DOHH2 (cell line): Measurements from ENCODE around the gene BOK.

Source experiments
- H3F3A ChIP-seq: fragments of 200-600 bp; sonication (generic), shearing (Covaris generic); 2 replicates; pipeline ENCODE4 v1.6.0; 2016; ENCODE audit warnings: antibody characterized with exemption, mild to moderate bottlenecking; ENCODE audit not compliant: control insufficient read depth, insufficient read depth
- H3K27ac ChIP-seq: fragments of 200-600 bp; sonication (generic); 2 replicates; pipeline ENCODE4 v1.5.1; 2014; ENCODE audit warnings: low read depth, mild to moderate bottlenecking, low read length, moderate library complexity
- H3K27me3 ChIP-seq: fragments of 200-600 bp; sonication (generic); 2 replicates; pipeline ENCODE4 v1.6.1; 2014; ENCODE audit warnings: mild to moderate bottlenecking, low read length, mixed read lengths; ENCODE audit not compliant: control insufficient read depth
- H3K36me3 ChIP-seq: fragments of 200-600 bp; sonication (generic); 2 replicates; pipeline ENCODE4 v1.6.1; 2014; ENCODE audit warnings: mild to moderate bottlenecking, low read length, moderate library complexity, mixed read lengths; ENCODE audit not compliant: control insufficient read depth
- H3K4me1 ChIP-seq: fragments of 200-600 bp; sonication (generic); 2 replicates; pipeline ENCODE4 v1.6.1; 2014; ENCODE audit warnings: mild to moderate bottlenecking, low read length, mixed read lengths; ENCODE audit not compliant: control insufficient read depth
- H3K4me2 ChIP-seq: fragments of 200-600 bp; sonication (generic); 2 replicates; pipeline ENCODE4 v1.6.0; 2014; ENCODE audit warnings: mild to moderate bottlenecking, low read length, moderate library complexity
- H3K4me3 ChIP-seq: fragments of 200-600 bp; sonication (generic); 2 replicates; pipeline ENCODE4 v1.5.1; 2014; ENCODE audit warnings: mild to moderate bottlenecking, low read length, mixed read lengths
- H3K79me2 ChIP-seq: fragments of 200-600 bp; sonication (generic); 2 replicates; pipeline ENCODE4 v1.6.1; 2014; ENCODE audit warnings: mild to moderate bottlenecking, low read length, mixed read lengths; ENCODE audit not compliant: control insufficient read depth
- H3K9me2 ChIP-seq: fragments of 200-600 bp; sonication (generic); replicated peaks from 2 replicates; pipeline ENCODE4 v1.6.1; 2014; ENCODE audit warnings: mild to moderate bottlenecking, low read length, mixed read lengths; ENCODE audit not compliant: control insufficient read depth
- H3K9me3 ChIP-seq: fragments of 200-600 bp; sonication (generic); 2 replicates; pipeline ENCODE4 v1.6.1; 2014; ENCODE audit warnings: antibody characterized with exemption, low read length, mixed read lengths; ENCODE audit not compliant: control insufficient read depth, insufficient read depth
- H4K20me1 ChIP-seq: fragments of 200-600 bp; sonication (generic); 2 replicates; pipeline ENCODE4 v1.6.0; 2014; ENCODE audit warnings: low read depth, mild to moderate bottlenecking, antibody characterized with exemption, low read length, moderate library complexity; ENCODE audit not compliant: control insufficient read depth, insufficient read depth
- CTCF ChIP-seq: fragments of 200-600 bp; sonication (generic); IDR thresholded peaks from one replicate; pipeline ENCODE4 v1.5.1; 2014; ENCODE audit warnings: antibody characterized with exemption, mild to moderate bottlenecking, low read depth, low read length; ENCODE audit not compliant: poor library complexity, severe bottlenecking
- EZH2phosphoT487 ChIP-seq: fragments of 200-600 bp; sonication (generic); IDR thresholded peaks from 2 replicates; pipeline ENCODE4 v1.6.1; 2017; ENCODE audit warnings: borderline replicate concordance, mild to moderate bottlenecking, antibody characterized with exemption, low read length, moderate library complexity, mixed read lengths

The BOK gene

DNA sequence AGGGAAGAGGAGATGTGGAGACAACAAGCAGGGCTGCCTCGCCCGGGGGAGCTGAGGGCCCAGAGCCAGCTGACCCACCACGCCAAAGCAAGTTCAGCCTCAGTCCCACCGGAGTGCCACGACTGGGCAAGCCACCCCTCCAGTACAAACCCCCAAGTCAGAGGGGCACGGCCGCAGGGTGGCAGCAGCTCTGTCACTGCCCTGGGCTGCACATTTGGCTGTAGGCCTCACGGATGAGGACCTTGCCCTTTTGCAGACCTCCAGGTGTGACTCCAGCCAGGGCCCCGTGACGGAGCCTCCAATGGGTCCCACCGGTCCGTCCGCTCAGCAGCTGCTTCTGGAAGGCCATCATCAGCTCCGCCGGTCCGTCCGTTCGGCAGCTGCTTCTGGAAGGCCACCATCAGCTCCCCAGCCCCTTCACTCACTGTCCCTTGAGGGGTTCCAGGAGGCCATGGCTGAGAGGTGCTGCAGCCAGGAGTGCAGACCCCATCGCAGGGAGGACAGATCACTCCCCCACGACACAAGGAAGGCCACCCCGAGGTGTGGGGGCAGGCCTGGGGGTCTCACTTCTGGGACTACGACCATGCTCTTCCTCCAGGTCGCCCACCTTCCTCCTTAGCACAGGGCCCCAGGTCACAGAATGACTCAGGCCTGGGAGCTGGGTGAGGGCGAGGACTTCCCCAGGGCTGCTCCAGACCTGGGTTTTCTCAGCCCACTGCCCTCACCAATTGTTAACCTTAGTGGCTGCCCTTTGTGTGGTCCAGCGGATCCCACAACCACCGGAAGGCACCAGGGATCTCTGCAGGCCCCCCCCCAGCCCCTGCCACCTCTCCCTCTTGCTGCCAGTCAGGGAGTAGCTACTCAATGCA, 25.6 kb upstream of the BOK start:
- no peaks in the 10 kb centered on the region for H3K4me1 ChIP-seq
- no peak overlapping the region for H3K27ac ChIP-seq
- H3K4me3 ChIP-seq = no peak overlapping the region
- TF ChIP-seq CTCF = no peak
- no peak for TF ChIP-seq EZH2phosphoT487
- no peaks in the 10 kb centered on the region for H3F3A ChIP-seq
- H3K27me3 ChIP-seq = peaks cover 3% of the 10 kb centered on the region; the same call in 1 of the 2 replicates
- H4K20me1 ChIP-seq = no peaks in the 10 kb centered on the region
- H3K9me3 ChIP-seq = no peaks in the 10 kb centered on the region
- H3K36me3 ChIP-seq = no peaks in the 10 kb centered on the region
- H3K9me2 ChIP-seq = no peaks in the 10 kb centered on the region
- H3K79me2 ChIP-seq = no peaks in the 10 kb centered on the region
- no peak overlapping the region for H3K4me2 ChIP-seq

DNA sequence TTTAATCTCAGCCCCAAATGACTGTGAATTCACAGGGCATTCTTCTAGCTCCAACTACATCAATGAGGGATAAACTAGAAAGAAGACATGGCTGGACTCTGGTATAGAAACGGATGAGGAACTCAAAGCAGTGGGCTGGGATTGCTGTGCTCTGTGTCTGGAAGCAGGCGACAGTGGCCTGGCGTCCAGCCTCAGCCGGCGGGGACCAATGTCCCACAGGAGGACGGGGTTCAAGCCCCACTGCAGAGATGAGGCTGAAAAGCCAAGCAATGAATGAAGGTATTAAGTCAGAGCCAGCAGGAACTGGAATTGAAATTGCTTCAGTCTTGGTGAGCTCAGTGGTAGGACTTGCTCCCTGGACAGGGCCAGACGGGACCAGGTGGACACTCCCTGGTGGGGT, 24.3 kb upstream of the BOK start:
- peaks cover 3% of the 10 kb centered on the region; the same call in 1 of the 2 replicates for H3K27me3 ChIP-seq
- no peaks in the 10 kb centered on the region for H4K20me1 ChIP-seq
- no peak overlapping the region for H3K27ac ChIP-seq
- H3K9me3 ChIP-seq = no peaks in the 10 kb centered on the region
- no peaks in the 10 kb centered on the region for H3F3A ChIP-seq
- no peak for TF ChIP-seq CTCF
- TF ChIP-seq EZH2phosphoT487 = no peak
- H3K4me3 ChIP-seq = no peak overlapping the region
- no peaks in the 10 kb centered on the region for H3K4me1 ChIP-seq
- no peaks in the 10 kb centered on the region for H3K79me2 ChIP-seq
- H3K36me3 ChIP-seq = no peaks in the 10 kb centered on the region
- no peak overlapping the region for H3K4me2 ChIP-seq
- H3K9me2 ChIP-seq = no peaks in the 10 kb centered on the region

DNA sequence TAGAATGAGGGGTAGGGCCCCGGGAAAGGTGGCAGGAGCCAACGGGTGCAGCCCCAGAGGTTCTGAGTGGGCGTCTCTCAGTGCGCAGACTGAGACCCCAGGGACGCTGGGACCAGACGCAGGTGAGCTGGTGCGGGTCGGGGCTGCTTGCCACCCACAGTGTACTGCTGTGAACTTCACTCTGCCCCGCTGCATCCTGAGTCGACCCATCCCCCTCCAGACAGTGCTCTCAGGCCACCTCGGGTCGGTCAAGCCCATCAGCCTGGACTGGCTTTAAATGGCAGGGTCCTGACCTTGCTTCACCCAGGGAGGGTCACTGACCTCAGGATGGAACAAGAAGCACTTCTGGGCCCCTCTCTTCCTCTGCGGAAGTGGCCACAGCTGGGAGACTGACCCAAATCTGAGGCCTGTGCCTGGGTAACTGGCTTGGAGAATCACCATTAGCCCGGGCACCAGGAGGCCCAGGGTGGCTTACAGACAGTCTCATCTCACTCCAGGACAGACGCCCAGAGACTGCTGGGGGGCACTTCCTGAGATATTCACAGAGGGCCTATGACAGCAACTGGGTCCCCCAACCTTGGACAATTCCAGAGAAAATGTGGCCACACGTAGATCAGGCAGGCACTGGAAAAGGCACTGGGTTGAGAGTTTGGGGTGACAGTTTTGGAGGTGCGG, 23.7 kb upstream of the BOK start:
- H3K4me1 ChIP-seq = no peaks in the 10 kb centered on the region
- no peak overlapping the region for H3K4me2 ChIP-seq
- no peaks in the 10 kb centered on the region for H3K79me2 ChIP-seq
- no peaks in the 10 kb centered on the region for H3K36me3 ChIP-seq
- H3K27me3 ChIP-seq = peaks cover 3% of the 10 kb centered on the region; the same call in 1 of the 2 replicates
- H3K9me3 ChIP-seq = no peaks in the 10 kb centered on the region
- H3K4me3 ChIP-seq = no peak overlapping the region
- H3F3A ChIP-seq = no peaks in the 10 kb centered on the region
- no peak overlapping the region for H3K27ac ChIP-seq
- H4K20me1 ChIP-seq = no peaks in the 10 kb centered on the region
- no peaks in the 10 kb centered on the region for H3K9me2 ChIP-seq
- TF ChIP-seq EZH2phosphoT487 = no peak
- no peak for TF ChIP-seq CTCF
